GM13976 (cell line): ENCODE results near the gene KPNB1.

Experiments
- DNase-seq: peaks from one replicate; pipeline ENCODE4 v3.0.0; 2012; ENCODE audit warnings: low spot score
- in situ Hi-C: fragments of 300-500 bp; cut with MboI; formaldehyde crosslinking; loops from one replicate; pipeline ENCODE4 v1.12.0; 2022; ENCODE audit warnings: low sequenced_read_pairs, mixed read lengths, inconsistent platforms; ENCODE audit not compliant: unreplicated experiment
- TF ChIP-seq, protein P1 (sequence below): IDR thresholded peaks from 2 replicates; pipeline ENCODE4 v1.5.1; 2012; ENCODE audit warnings: borderline replicate concordance, mild to moderate bottlenecking; ENCODE audit not compliant: insufficient read depth; ENCODE audit errors: extremely low read depth, missing control alignments, control extremely low read depth

Gene KPNB1

DNA sequence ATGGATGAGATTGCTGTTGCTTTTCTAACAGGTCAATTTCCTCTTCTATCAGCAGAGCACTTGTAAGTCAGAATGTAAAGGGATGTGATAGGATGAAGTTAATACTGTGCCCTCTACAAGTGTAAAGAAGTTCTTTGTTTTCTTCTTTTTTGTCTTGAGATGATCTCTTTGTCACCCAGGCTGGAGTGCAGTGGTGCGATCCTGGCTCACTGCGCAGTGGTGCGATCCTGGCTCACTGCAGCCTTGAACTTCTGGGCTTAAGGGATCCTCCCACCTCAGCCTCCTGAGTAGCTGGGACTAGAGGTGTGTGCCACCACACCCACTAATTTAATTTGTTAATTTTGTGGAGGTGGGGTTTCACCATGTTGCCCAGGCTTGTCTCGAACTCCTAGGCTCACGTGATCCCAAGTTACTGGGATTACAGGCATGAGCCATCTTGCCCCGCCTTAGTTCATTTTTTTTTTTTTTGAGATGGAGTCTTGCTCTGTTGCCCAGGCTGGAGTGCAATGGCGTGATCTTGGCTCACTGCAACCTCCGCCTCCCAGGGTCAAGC, 21.6 kb upstream of the KPNB1 start:
- no peak for DNase-seq
- TF ChIP-seq, protein P1, sequence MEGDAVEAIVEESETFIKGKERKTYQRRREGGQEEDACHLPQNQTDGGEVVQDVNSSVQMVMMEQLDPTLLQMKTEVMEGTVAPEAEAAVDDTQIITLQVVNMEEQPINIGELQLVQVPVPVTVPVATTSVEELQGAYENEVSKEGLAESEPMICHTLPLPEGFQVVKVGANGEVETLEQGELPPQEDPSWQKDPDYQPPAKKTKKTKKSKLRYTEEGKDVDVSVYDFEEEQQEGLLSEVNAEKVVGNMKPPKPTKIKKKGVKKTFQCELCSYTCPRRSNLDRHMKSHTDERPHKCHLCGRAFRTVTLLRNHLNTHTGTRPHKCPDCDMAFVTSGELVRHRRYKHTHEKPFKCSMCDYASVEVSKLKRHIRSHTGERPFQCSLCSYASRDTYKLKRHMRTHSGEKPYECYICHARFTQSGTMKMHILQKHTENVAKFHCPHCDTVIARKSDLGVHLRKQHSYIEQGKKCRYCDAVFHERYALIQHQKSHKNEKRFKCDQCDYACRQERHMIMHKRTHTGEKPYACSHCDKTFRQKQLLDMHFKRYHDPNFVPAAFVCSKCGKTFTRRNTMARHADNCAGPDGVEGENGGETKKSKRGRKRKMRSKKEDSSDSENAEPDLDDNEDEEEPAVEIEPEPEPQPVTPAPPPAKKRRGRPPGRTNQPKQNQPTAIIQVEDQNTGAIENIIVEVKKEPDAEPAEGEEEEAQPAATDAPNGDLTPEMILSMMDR, result no peak
- in situ Hi-C loops, result no loop called here

DNA sequence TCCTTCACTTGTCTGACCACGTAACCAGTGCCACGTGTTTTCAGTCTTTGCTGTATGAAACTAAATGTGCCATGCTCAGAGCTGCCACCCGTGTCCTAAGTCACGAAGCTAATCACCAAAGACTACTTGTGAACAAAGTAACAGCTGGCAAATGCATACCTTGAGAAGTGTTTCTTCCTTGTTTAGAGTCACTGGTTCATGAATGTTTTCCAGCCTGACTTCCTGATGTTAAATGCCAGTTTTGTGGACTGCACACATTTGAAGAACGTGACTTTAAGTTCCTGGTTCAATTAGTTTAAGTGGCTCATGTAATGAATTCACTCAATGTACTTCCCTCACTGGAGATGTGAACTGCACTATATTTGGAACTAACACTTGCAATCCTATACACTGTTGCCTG, 19.9 kb upstream of the KPNB1 start:
- no peak for DNase-seq
- TF ChIP-seq, protein P1, result no peak
- in situ Hi-C loops, result no loop called here

DNA sequence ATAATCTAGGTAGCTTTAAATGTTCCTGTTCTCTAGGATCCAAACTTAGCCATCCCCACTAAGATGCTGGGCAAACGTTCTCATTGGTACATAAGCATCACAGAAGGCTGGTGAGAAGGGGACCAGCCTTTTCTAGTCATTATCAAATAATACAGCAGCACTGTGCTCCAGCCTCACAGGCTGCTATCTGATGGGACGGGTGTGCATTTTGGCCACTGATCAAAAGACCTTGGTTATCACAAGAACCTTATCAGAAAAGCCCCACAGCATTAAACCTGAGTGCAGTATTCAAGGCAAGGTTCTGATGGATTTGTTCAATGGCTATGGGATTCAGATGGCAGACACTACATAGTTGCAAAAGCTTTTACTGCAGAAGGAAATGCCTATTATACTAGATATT, 19.1 kb upstream of the KPNB1 start:
- TF ChIP-seq, protein P1, result no peak
- in situ Hi-C loops, result no loop called here
- DNase-seq, result no peak

DNA sequence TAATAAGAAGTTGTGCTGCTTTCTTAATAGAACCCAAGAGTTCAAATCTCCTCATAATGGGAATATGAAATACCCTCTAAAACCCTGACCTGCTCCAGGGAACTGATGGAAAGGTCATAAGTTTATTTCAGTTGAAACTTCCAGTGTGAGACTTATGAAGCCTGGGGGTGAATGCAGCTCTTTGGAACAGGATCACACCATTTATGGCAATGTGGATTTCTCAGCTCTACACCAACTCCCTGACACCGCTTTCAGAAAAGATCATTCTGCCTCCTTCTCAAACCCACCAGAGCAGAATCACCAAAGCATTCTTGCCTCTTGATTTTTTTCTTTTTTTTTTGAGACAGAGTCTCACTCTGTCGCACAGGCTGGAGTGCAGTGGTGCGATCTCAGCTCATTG, 16.7 kb upstream of the KPNB1 start:
- in situ Hi-C loops, result no loop called here
- no peak for DNase-seq
- TF ChIP-seq, protein P1, result no peak

DNA sequence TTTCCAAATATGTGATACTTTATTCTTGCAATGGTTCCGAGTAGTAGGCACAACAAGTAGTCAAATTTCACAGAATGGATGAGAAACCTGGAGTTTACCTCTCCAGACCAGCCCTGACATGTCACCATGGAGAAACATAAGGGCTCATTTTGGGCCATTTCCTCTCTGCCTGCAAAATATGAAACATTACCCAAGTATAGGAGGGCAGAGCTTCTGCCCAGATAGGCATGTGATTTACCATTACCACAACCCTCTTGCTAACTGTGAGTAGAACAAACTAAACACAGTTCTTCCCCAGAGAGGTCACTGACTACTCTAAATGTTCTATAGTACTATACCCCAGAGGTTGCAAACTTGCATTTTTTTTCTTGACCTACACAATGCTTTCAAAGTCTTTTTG, 15.7 kb upstream of the KPNB1 start:
- TF ChIP-seq, protein P1, result no peak
- in situ Hi-C loops, result no loop called here
- no peak for DNase-seq

DNA sequence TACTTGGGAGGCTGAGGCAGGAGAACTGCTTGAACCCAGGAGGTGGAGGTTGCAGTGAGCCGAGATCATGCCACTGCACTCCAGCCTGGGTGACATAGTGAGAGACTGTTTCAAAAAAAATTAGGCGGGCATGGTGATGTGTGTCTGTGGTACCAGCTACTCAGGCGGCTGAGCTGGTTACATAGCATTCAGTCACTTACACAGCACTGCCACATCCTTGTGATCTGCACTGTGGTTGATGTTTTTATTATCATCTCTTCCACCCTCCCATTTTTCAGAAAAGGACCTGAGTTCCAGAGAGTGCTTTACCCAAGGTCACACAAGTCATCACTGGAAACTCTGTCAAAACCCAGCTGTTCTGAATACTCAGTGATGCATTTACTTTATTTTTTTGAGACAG, 14.8 kb upstream of the KPNB1 start:
- in situ Hi-C loops, result no loop called here

More for the DNA sequence above, 14.8 kb upstream of the KPNB1 start:
- DNase-seq, result no peak
- TF ChIP-seq, protein P1, result no peak
